Upper lobe of left lung (tissue), 4 donors: ENCODE results near the gene PRR18.

Experiments used
- EP300 ChIP-seq, 4 donors: sonication (generic); formaldehyde crosslinking; IDR thresholded peaks; one replicate each; pipeline ENCODE4 v1.5.1; 2017; ENCODE audit warnings: antibody characterized with exemption in 4 of 4, control low read depth in 2 of 4
- TF ChIP-seq, protein P1 (sequence below), 6 experiments: fragments of 450-650 bp in 4 of 6; fragments of 200-600 bp in 2 of 6; sonication (generic) in 2 of 6; IDR thresholded peaks; one replicate each; pipeline ENCODE4 v1.5.1; 2016 to 2019; ENCODE audit warnings: antibody characterized with exemption in 6 of 6

- TF ChIP-seq, protein P1, sequence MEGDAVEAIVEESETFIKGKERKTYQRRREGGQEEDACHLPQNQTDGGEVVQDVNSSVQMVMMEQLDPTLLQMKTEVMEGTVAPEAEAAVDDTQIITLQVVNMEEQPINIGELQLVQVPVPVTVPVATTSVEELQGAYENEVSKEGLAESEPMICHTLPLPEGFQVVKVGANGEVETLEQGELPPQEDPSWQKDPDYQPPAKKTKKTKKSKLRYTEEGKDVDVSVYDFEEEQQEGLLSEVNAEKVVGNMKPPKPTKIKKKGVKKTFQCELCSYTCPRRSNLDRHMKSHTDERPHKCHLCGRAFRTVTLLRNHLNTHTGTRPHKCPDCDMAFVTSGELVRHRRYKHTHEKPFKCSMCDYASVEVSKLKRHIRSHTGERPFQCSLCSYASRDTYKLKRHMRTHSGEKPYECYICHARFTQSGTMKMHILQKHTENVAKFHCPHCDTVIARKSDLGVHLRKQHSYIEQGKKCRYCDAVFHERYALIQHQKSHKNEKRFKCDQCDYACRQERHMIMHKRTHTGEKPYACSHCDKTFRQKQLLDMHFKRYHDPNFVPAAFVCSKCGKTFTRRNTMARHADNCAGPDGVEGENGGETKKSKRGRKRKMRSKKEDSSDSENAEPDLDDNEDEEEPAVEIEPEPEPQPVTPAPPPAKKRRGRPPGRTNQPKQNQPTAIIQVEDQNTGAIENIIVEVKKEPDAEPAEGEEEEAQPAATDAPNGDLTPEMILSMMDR (IDR thresholded peaks at IDR 0.05) = no peak
- no peak for TF ChIP-seq EP300 (IDR thresholded peaks at IDR 0.05)
Observed at GRCh38 chr6:166296035-166296883, 11.9 kb downstream of the PRR18 start.
